SIG-M5 treated with dmso at 0.1 percent for 504 hours (cell line): ENCODE data around the gene SSX4.
"Not testable (repeated sequence)": the region's sequence is repeated elsewhere in the genome, so short reads cannot be mapped to it uniquely, and the experiment has no call there.

Experiments
- DNase-seq: peaks from one replicate; lab custom pipeline; 2025; ENCODE audit not compliant: unreplicated experiment; lab: John Stamatoyannopoulos, UW

SSX4 gene

DNA sequence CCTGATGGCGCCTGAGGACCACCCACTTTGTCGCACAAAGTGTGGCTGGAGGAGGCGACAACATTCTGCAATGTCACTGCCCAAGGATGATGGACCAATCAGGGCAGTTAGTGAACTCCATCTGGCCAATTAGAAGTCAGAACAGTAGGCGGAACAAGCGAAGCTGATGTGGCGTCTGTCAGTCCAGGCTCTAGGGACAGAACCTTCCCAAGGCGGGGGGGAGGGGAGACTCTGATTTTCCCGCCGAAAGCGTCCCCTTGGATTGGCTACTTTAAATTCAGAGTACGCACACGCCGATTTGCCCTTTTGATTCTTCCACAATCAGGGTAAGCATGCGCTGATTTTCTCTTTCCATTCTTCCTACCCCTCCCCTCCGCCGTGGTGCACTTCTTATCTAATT lies at the start of gene SSX4:
Gene SSX4 (plus strand): TSS at position 301 of the 400 bp plus-strand sequence. CDS start 515 bp downstream, outside the sequence.
- DNase-seq, result not testable (repeated sequence)

DNA sequence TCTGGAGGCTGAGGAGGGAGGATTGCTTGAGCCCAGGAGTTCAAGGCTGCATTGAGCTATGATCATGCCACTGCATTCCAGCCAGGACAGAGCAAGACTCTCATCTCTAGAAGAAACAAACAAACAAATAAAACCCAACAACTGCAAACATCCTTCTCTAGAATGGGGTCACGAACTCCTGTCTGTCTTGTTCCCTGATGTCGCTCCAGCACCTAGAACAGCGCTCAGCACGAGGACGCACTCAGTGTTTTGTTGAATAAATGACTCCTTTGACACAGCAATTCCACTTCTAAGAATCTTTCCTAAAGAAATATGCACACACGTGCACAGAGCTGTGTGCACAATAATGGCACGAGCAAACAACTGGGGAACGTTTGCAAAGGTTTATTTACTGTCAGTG lies 37.3 kb upstream of the SSX4 start:
- DNase-seq, result not testable (repeated sequence)

- not testable (repeated sequence) for DNase-seq
Measured at GRCh38 chrX:48356315-48357094, 26.8 kb upstream of the SSX4 start, which contains the start of gene SSX3. TSS of gene SSX3 (minus strand) at chrX:48356703. CDS start at chrX:48355249, 1,454 bp downstream.

- no peak for DNase-seq
Measured at GRCh38 chrX:48357681-48358080, 25.7 kb upstream of the SSX4 start.

- not testable (repeated sequence) for DNase-seq
Measured at GRCh38 chrX:48359281-48359680, 24.1 kb upstream of the SSX4 start.

DNA sequence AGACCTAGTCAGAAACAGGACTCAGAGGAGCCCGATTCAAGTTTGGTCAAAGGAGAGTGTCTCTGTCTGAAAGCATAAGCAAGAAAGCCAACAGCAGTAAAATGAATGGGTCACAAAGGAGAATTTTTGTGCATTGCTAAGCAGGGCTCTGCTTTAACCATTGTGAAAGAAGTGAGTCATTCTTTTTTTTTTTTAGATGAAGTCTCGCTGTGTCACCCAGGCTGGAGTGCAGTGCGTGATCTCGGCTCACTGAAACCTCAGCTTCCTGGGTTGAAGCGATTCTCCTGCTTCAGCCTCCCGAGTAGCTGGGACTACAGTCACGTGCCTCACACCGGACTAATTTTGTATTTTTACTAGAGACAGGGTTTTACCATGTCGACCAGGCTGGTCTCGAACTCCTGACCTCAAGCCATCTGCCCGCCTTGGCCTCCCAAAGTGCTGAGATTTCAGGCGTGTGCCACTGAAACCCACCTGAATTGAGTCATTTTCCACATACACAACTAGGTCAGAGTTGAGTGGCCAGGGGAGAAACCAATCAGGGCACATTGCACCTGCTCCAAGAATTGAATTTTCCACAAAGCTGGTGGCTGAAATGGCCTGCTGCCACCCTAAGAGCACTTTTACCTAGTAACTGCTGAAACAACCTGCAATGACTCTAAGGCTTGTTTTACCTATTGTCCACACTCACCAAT lies 15.5 kb upstream of the SSX4 start:
- not testable (repeated sequence) for DNase-seq

DNA sequence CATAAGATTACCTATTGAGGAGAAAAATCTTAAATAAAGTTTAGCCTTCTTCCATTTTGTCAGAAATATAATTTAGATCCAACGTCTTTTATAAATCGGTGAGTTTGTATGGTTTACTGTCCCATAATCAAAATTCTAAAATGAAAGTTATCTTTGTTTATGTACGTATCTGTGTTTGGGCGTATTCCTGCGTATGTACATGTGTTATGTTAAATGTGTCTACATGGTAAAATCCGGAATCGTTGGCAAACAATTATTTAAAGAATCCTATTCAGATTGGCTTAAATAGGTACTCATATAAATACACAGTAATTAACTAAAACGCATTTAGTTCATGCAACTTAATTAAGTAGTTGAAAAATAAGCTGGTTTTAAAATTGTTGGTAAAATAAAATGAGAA lies 12.9 kb upstream of the SSX4 start:
- not testable (repeated sequence) for DNase-seq

DNA sequence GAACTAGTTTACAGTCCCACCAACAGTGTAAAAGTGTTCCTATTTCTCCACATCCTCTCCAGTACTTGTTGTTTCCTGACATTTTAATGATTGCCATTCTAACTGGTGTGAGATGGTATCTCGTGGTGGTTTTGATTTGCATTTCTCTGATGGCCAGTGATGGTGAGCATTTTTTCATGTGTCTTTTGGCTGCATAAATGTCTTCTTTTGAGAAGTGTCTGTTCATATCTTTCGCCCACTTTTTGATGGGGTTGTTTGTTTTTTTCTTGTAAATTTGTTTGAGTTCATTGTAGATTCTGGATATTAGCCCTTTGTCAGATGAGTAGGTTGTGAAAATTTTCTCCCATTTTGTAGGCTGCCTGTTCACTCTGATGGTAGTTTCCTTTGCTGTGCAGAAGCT lies 13.6 kb downstream of the SSX4 start:
- DNase-seq, result not testable (repeated sequence)

DNA sequence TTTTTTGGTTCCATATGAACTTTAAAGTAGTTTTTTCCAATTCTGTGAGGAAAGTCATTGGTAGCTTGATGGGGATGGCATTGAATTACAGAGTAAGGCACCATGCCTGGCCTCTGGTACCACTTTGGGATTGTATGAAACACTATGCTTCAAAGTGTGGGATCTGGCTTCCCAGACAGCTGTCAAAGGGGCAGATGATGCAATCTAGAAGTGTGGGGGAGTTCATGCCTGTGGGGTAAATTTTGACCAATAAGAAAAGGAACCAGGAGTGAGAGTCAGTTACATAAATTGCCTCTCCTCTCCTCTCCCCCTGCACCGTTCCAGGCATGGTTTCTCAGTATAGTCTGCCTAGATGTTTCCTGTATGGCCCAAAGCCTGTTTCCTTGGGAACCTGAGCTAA lies 14.5 kb downstream of the SSX4 start:
- DNase-seq, result not testable (repeated sequence)

GRCh38 chrX:48411860-48412259 lies 28.5 kb downstream of the SSX4 start, which contains the start of gene SSX4B:
TSS of gene SSX4B (minus strand) at chrX:48411960. CDS start at chrX:48411372, 588 bp downstream.
- not testable (repeated sequence) for DNase-seq

DNA sequence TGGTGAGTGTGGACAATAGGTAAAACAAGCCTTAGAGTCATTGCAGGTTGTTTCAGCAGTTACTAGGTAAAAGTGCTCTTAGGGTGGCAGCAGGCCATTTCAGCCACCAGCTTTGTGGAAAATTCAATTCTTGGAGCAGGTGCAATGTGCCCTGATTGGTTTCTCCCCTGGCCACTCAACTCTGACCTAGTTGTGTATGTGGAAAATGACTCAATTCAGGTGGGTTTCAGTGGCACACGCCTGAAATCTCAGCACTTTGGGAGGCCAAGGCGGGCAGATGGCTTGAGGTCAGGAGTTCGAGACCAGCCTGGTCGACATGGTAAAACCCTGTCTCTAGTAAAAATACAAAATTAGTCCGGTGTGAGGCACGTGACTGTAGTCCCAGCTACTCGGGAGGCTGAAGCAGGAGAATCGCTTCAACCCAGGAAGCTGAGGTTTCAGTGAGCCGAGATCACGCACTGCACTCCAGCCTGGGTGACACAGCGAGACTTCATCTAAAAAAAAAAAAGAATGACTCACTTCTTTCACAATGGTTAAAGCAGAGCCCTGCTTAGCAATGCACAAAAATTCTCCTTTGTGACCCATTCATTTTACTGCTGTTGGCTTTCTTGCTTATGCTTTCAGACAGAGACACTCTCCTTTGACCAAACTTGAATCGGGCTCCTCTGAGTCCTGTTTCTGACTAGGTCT lies 43.8 kb downstream of the SSX4 start:
- not testable (repeated sequence) for DNase-seq

- DNase-seq, result not testable (repeated sequence)
Measured at GRCh38 chrX:48429606-48430005, 46.3 kb downstream of the SSX4 start.

DNA sequence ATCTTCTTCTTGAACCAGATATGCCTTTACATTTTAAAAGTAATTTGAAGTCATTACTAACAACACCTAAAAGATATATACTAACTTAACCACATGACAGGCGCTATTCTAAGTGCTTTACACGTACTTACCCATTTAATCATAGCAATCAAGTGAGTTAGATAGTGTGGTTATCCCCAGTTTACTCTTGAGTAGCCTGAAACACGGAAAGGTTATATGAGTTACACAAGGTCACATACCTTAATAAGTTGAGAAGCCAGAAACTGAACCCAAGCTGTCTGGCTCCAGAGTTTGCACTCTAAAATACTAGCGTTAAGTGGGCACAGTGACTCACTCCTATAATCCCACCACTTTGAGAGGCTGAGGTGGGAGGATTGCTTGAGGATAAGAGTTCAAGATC lies 46.8 kb downstream of the SSX4 start:
- DNase-seq, result not testable (repeated sequence)

- not testable (repeated sequence) for DNase-seq
Measured at GRCh38 chrX:48433713-48434112, 50.4 kb downstream of the SSX4 start.
